GM12865 (cell line): ENCODE results near the gene RABGAP1L.

Experiments used
- DNase-seq: peaks from one replicate; pipeline ENCODE4 v3.0.0; 2010; ENCODE audit warnings: low read depth
- H3K4me3 ChIP-seq: 2 replicates; pipeline ENCODE4 v1.5.1; 2011; ENCODE audit warnings: mild to moderate bottlenecking, low read depth, low read length, control low read depth
- TF ChIP-seq, protein P1 (sequence below): IDR thresholded peaks from 2 replicates; pipeline ENCODE4 v1.5.1; 2011; ENCODE audit warnings: low read length, control low read depth, low read depth, inconsistent platforms; ENCODE audit not compliant: insufficient read depth; ENCODE audit errors: missing control alignments

Gene RABGAP1L

DNA sequence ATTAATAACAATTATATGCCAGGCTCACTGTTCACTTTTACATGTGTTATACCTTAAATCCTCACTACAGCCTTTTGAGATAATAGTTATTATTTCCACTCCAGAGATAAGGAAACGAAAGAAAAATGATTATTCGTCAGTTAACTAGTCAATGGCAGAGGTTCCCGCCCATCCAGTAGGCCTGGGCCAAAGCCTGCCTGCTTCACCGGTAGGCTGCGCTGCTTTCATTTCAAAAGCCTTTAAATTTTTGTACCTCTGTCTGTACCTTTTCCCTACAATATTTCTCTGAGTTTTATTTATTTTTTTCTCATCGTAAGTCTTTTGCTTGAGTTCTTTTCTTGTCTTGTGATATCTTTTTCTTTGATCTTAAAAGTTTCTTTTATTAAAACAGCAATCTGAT lies 292.1 kb downstream of the RABGAP1L start:
- no peak overlapping the region for H3K4me3 ChIP-seq
- no peak for DNase-seq

DNA sequence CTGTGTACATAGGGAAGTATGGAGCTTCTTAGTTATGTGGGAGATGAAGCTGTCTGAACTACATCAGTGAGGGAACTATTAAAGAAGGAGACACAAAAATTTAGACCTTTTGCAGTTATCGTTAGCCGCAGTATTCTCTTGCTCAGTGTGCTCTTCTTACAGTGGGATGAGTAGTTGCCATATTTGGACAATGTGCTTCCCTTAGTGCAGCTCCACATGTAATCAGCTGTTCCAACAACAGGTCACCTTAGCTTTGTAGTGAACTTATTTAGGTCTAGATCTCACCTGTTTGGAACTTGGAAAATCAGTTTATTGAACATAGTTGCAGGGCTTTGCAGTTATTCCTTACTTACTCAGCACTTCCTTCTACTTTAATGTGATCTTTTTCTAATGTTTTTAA lies 306.5 kb downstream of the RABGAP1L start:
- no peak overlapping the region for H3K4me3 ChIP-seq
- no peak for DNase-seq
- TF ChIP-seq, protein P1, sequence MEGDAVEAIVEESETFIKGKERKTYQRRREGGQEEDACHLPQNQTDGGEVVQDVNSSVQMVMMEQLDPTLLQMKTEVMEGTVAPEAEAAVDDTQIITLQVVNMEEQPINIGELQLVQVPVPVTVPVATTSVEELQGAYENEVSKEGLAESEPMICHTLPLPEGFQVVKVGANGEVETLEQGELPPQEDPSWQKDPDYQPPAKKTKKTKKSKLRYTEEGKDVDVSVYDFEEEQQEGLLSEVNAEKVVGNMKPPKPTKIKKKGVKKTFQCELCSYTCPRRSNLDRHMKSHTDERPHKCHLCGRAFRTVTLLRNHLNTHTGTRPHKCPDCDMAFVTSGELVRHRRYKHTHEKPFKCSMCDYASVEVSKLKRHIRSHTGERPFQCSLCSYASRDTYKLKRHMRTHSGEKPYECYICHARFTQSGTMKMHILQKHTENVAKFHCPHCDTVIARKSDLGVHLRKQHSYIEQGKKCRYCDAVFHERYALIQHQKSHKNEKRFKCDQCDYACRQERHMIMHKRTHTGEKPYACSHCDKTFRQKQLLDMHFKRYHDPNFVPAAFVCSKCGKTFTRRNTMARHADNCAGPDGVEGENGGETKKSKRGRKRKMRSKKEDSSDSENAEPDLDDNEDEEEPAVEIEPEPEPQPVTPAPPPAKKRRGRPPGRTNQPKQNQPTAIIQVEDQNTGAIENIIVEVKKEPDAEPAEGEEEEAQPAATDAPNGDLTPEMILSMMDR = no peak

More for the DNA sequence above, 292.1 kb downstream of the RABGAP1L start:
- TF ChIP-seq, protein P1 = no peak

DNA sequence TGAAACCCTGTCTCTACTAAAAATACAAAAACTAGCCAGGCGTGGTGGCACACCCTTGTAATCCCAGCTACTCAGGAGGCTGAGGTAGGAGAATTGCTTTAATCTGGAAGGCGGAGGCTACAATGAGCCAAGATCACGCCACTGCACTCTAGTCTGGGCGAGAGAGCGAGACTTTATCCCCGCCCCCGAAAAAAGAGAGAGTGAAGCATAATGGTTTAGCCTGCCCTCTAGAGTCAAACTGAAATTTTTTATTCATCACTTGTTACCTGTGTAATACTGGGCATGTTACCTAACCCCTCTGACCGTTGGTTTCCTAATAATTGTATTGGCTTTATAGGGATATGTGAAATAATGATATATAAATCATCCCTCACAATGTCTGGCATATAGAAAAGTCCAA lies 307.3 kb downstream of the RABGAP1L start:
- DNase-seq = no peak
- TF ChIP-seq, protein P1 = no peak
- no peak overlapping the region for H3K4me3 ChIP-seq

DNA sequence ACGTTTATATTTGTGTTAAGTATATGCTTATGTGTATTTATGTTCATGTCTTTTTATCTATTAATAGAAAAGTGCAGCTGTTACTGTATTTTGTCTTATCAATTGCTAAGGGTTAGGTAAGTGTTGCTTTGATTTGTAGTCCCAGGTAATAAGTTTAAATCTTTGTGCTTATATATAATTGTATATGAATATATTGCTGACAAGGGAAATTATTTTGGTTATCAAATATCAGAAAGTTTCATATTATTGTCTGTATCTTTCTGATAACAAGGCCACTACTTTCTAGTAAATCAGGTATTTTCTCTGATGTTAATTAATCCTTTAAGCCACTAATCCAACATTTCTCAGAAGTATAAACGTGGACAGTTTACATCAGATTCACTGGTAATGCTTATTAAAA lies 309.7 kb downstream of the RABGAP1L start:
- H3K4me3 ChIP-seq = no peak overlapping the region
- TF ChIP-seq, protein P1 = no peak
- no peak for DNase-seq

DNA sequence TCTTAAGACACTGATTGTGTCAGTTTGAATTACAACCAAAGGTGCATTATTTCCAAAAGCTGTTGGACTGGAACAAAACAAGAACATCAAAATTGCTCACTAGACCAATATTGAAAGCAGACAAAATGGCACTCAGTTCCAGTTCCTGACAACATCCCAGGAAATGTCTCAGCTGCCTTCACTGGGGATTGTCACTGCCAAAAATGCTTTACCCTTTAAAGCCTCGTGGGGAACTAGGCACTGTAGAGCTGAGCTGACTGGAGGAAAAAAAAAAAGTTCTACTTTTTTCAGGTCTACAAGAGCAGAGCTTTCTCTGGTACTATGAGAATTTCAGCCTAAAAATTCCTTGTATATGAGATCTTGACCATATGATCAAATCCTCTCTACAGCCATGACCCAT lies 310.4 kb downstream of the RABGAP1L start:
- no peak overlapping the region for H3K4me3 ChIP-seq
- TF ChIP-seq, protein P1 = no peak
- no peak for DNase-seq

DNA sequence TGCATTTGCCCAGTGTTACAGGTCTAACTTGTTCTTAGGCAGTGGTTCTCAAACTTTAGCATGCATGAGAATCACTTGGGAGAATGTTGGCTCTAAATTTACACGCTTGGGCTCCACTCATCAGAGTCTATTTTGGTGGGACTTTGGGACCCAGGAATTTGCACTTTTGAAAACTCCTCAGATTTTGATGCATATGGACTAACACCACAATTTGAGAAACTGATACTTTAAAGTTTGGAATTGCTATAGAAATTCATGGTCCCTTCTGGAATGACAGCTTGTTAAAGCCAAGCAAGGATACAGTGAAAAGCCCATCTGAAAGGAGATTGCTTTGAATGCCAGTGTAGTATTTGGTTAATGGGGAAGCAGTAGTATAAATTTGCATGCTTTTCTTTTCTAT lies 320.0 kb downstream of the RABGAP1L start:
- DNase-seq = no peak
- TF ChIP-seq, protein P1 = no peak
- no peak overlapping the region for H3K4me3 ChIP-seq

DNA sequence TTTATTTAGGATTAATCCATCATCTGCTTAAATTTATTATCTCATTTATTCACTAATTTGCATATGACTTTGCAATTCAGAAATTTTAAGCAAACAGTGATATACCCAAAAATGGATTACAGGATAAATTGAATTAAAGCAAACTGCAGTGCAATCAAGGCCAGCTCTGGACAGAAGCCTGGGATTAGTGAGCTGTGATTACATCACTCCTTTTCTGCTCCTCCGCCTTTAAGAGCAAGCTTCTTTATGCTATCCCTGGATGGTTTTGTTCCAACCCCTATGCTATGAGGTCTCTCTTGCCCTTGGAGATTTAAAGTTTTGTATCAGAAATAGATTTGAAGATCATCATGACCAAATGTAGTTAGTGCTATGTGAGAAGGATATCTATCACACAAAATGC lies 321.0 kb downstream of the RABGAP1L start:
- no peak overlapping the region for H3K4me3 ChIP-seq
- TF ChIP-seq, protein P1 = no peak
- DNase-seq = no peak
